Muscle layer of colon (tissue), 2 donors: ENCODE measurements around the gene TSEN54.

Experiments
- H3K27ac ChIP-seq: one replicate; pipeline ENCODE4 v1.7.0; 2013; ENCODE audit warnings: low read depth, mild to moderate bottlenecking, low read length, moderate library complexity
- H3K27me3 ChIP-seq, 2 donors: one replicate each; pipeline ENCODE4 v1.7.0; 2013; ENCODE audit warnings: low read length in 2 of 2, mild to moderate bottlenecking in 2 of 2; ENCODE audit not compliant: insufficient read depth in 2 of 2, control insufficient read depth in 1 of 2
- H3K36me3 ChIP-seq: one replicate; pipeline ENCODE4 v1.7.0; 2013; ENCODE audit warnings: mild to moderate bottlenecking, low read length; ENCODE audit not compliant: insufficient read depth
- H3K4me1 ChIP-seq: one replicate; pipeline ENCODE4 v1.7.0; 2013; ENCODE audit warnings: mild to moderate bottlenecking, low read length; ENCODE audit not compliant: insufficient read depth
- H3K4me3 ChIP-seq, 2 donors: one replicate each; pipeline ENCODE4 v1.7.0; 2013; ENCODE audit warnings: low read length in 2 of 2, low read depth in 1 of 2, mild to moderate bottlenecking in 1 of 2, moderate library complexity in 1 of 2
- H3K9ac ChIP-seq: one replicate; pipeline ENCODE4 v1.7.0; 2013; ENCODE audit warnings: low read length
- H3K9me3 ChIP-seq: one replicate; pipeline ENCODE4 v1.7.0; 2013; ENCODE audit warnings: mild to moderate bottlenecking, low read length
- donor health status: abdominal sarcoma.
- donor health status: Adenocarcinoma of cecum.

TSEN54 gene

DNA sequence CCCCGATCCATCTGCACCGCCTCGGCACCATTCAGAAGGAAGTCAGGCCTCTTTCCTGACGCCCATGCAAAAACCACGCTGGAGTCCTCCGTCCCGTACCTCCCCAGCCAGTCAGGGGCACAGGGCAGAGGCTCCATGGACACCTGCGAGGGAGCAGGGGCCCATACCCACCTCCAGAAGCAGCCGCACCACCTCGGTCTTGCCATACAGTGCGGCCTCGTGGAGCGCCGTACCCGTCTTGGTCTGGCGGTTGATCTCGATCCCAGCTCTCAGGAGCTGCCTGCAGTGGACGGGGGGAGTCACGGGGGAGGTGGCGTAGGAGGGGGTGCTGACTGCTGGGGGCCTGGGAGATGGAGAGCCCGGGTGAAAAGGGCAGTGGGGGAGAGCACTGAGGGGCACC lies 10.2 kb upstream of the TSEN54 start:
- no peaks in the 10 kb centered on the region for H3K27me3 ChIP-seq
- H3K9me3 ChIP-seq = no peaks in the 10 kb centered on the region
- H3K9ac ChIP-seq = no peak overlapping the region
- no peak overlapping the region for H3K4me3 ChIP-seq
- no peak overlapping the region for H3K27ac ChIP-seq
- H3K4me1 ChIP-seq = peaks cover 30% of the 10 kb centered on the region
- peaks cover 35% of the 10 kb centered on the region for H3K36me3 ChIP-seq

DNA sequence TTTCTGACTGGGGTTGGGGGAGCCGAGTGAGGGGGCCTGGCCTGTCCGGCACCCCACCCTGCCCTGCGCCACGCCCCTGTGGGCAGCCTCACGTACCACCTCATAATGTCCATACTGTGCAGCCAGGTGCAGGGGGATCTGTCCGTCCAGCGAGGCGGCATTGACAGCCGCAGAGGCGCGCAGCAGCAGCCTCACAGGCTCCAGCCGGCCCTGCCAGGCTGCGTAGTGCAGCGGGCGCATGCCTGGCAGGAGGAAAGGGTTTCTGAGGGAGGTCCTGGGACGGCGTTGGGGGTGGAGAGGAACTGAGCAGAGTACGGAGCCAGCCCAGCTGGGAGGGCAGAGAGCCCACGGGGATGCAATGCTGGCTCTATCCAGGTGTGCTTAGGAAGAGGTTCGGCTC lies 9.4 kb upstream of the TSEN54 start:
- Histone ChIP-seq H3K4me1 (peaks cover 30% of the 10 kb centered on the region), H3K27ac (no peak overlapping the region), H3K36me3 (peaks cover 42% of the 10 kb centered on the region), H3K4me3 (no peak overlapping the region), H3K9me3 (no peaks in the 10 kb centered on the region), H3K9ac (no peak overlapping the region), H3K27me3 (no peaks in the 10 kb centered on the region)

DNA sequence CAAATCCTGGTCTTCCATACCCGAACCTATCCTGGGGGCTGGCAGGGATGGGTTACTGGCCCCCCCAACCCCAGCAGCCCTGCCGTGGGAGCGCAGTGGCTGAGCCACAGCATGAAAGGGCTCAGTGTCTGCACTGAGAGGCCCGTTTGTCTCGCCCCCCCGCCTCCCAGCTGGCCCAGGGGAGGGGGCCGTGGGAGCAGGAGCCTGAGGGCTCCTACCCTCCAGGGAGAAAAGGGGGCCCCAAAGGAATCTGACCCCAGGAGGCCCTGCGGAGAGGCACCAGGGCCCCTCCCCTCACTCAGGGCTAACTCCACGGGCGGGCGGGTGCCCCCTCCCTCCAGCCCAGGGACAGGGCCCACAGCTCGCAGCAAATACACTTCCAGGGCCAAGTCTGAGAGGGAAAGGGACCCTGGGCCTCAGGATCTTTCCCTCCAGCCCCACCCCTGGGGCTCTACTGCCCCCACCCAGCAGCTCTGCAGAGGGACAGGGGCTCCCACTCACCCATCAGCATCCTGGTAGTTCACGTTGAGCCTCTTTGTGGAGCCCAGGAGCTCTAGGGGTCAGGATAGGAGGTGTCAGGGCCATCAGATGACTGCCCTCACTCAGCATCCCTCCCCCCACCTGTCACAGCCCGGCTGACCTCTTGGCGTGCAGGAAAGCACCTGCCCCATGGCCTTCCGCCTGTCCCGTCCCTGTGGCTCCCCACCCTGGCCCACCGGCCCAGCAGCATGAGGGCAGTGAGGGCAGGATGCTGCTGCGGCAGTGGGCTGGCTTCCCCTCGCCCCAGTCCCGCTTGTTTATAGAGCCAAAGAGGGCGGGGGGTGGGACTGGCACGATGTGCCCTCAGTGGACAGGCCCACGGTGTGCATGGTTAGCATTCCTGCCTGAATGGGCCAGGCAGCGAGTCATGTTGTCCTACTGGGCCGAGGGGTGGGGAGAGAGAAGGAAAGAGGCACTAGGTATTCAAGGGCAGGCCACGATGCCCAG lies 8.3 kb upstream of the TSEN54 start:
- Histone ChIP-seq H3K9ac (no peak overlapping the region), H3K27me3 (no peaks in the 10 kb centered on the region), H3K36me3 (peaks cover 42% of the 10 kb centered on the region), H3K9me3 (no peaks in the 10 kb centered on the region), H3K4me1 (peaks cover 37% of the 10 kb centered on the region), H3K27ac (peak overlapping the region; percentile 49), H3K4me3 (no peak overlapping the region)

DNA sequence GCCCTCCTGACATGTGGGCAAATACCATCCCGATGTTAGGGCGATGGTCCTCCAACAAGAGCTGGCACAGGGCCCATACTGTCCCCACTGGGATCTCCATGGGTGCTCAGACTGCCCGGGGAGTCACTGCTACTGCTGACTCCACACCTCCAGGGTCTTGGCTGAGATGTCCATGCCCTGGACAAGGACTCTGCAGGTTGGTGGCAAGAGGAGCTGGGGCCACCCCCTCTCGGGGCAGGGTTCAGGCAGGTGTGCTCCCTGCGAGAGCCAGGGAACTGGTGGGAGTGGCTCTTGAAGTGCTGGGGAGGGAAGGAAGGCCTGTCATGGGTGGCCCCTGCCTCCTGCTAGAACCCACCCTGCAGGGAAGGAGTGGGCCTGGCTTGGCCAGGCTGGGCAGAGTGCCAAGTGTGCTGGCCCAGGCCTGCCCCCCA lies 7.4 kb upstream of the TSEN54 start:
- H3K9ac ChIP-seq = no peak overlapping the region
- peak overlapping the region; percentile 49 for H3K27ac ChIP-seq
- peaks cover 46% of the 10 kb centered on the region for H3K4me1 ChIP-seq
- H3K4me3 ChIP-seq = no peak overlapping the region
- H3K27me3 ChIP-seq = no peaks in the 10 kb centered on the region
- no peaks in the 10 kb centered on the region for H3K9me3 ChIP-seq
- peaks cover 48% of the 10 kb centered on the region for H3K36me3 ChIP-seq

DNA sequence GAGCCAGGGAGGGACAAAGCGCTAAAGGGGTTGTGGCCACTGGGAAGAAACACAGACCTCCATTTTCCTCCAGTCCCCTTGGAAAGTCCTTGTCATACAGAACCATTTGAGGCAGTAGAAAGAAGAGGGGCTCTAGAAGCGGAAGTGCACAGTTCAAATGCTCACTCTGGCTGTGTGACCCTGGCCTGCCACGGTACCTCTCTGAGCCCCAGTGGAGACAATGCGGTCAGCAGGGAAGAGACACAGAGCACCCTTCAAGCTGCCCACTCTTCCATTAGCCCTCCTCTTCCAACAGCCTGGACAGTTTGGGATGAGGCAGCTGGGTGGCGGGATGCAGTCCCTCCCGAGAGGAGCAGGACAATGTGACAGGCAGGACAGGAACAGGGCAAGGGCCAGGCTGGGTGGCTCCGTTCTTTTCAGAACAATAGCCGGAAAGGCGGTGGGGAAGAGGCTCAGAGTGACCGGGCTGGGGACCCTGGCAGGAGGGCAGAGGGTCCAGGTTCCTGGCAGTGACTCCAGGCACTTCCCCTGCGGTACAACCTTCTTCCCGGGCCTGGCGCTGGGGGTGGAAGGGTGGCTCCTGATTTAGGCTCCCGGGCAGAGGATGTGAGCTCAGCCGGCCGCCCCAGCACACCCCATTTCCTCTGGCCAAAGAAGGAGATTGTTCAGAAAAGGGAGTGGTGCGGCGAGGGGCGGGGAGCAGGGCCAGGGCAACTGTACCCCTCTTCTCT lies 6.6 kb upstream of the TSEN54 start:
- H3K27me3 ChIP-seq = no peaks in the 10 kb centered on the region
- H3K4me3 ChIP-seq = no peak overlapping the region
- H3K36me3 ChIP-seq = peaks cover 42% of the 10 kb centered on the region
- peaks cover 52% of the 10 kb centered on the region for H3K4me1 ChIP-seq
- no peaks in the 10 kb centered on the region for H3K9me3 ChIP-seq
- no peak overlapping the region for H3K9ac ChIP-seq
- peak overlapping the region; percentile 35 for H3K27ac ChIP-seq

DNA sequence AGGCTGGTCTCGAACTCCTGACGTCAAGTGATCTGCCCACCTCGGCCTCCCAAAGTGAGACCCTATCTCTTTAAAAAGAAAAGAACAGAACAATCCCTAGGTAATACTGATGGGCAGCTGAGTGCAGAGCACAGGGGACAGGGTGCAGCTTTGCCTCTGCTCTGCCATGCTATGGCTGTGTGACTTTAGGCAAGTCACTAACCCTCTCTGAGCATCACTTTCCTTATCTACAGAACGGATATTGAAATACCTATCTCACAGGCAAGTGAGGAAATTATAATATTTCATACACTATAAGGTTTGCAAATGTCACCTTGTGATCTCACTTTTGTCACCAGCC lies 5.1 kb upstream of the TSEN54 start:
- peaks cover 52% of the 10 kb centered on the region for H3K4me1 ChIP-seq
- H3K36me3 ChIP-seq = peaks cover 29% of the 10 kb centered on the region
- no peaks in the 10 kb centered on the region for H3K27me3 ChIP-seq
- H3K9me3 ChIP-seq = no peaks in the 10 kb centered on the region
- no peak overlapping the region for H3K9ac ChIP-seq
- H3K27ac ChIP-seq = no peak overlapping the region
- H3K4me3 ChIP-seq = peak overlapping the region in 1 of 2 donors; percentile 13

DNA sequence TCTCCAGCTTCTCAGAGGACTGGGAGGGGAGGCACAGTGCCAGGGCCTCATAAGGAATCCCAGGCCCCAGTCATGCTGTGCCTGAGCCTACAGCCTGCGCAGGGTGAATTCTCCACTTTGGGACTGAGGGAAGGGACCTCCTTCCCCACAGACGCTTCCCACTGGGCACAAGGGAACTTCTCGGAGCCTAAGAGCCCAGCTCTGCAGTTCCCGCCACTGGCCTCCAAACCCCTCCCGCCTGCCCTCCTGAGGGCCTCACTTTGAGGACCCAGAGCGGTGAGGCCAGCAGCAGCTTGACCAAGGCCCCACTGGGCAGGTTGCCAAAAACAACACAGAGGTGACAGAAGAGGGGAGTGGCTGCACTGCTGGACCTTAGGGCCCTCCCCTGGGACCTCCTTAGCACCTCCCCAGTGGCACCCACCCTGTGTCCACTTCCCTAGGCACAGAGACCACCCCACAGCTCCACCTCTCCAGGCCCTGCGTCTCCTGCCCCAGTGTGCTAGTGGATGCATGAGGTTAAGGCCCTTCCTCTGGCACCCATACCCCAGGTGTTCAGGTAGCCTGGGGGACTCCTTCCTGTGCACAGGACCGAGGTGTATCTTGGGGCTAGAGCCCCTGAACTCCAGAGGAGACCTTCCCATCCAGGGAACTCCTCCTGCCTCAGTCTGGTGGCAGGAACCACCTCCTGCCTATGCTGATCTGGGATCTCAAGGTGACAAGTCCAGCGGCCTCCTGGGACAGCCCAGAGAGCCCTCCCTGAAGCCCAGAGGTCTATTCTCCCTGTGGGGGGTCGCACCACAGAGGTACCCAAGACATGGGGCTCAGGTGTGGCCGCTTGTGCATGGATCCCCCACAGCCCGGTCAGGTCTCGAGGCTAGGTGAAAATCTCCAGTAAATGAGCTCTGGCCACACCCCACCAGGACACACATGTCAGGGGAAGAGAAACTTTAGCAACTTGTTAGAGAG lies 4.4 kb upstream of the TSEN54 start:
- H3K4me3 ChIP-seq = peak overlapping the region in 1 of 2 donors; percentile 13
- H3K9me3 ChIP-seq = no peaks in the 10 kb centered on the region
- peaks cover 52% of the 10 kb centered on the region for H3K4me1 ChIP-seq
- H3K36me3 ChIP-seq = peaks cover 23% of the 10 kb centered on the region
- no peaks in the 10 kb centered on the region for H3K27me3 ChIP-seq
- H3K27ac ChIP-seq = peak overlapping the region; percentile 12
- H3K9ac ChIP-seq = no peak overlapping the region

DNA sequence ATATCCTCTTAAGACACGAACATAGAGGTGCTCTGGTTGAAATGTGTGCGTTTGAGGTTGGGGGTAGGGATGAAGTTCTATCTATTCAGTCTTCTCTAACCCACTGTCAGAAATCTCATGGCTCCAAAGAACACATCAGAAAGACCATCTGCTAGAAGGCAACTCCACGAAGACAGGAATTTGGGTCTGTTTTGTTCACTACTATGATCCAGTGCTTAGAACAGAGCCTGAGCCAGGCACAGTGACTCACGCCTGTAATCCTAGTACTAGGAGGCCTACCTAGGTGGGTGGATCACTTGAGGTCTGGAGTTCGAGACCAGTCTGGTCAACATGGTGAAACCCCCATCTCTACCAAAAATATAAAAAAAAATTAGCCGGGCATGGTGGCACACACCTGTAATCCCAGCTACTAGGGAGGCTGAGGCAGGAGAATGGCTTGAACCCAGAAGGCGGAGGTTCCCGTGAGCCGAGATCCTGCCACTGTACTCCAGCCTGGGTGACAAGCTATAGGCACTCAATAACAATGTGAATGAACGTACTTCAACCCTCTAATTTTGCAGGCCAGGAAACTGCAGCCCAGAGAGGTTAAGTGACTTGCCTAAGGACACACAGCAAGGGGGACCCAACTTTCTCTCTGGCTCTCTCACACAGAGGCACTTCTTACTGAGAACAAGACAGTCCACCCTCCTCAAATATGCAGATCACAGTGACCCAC lies 3.2 kb upstream of the TSEN54 start:
- Histone ChIP-seq H3K4me3 (peak overlapping the region in 1 of 2 donors; percentile 95), H3K4me1 (peaks cover 57% of the 10 kb centered on the region), H3K9ac (no peak overlapping the region), H3K36me3 (peaks cover 18% of the 10 kb centered on the region), H3K27ac (peak overlapping the region; percentile 86), H3K27me3 (no peaks in the 10 kb centered on the region), H3K9me3 (no peaks in the 10 kb centered on the region)

DNA sequence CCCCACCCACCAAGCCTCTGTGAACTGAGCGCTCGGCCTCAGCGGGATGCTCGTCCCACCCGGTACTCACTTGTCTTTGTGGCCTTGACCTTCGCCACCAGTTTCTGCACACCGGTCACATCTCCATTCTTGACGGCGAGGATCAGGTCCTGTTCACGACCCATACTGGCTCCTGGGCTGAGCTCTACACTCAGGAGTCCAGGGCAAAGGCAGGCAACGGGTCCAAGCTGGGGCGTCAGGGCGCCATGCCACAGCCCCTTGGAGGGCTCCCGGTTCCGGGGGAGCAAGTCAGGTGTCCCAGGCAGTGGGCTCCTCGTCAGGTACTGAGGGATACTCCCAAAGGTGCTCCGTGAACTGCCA lies 2.7 kb upstream of the TSEN54 start:
- Histone ChIP-seq H3K36me3 (peaks cover 18% of the 10 kb centered on the region), H3K4me3 (peak overlapping the region; percentile 95), H3K4me1 (peaks cover 51% of the 10 kb centered on the region), H3K9ac (peak overlapping the region; percentile 46), H3K27me3 (no peaks in the 10 kb centered on the region), H3K9me3 (no peaks in the 10 kb centered on the region), H3K27ac (peak overlapping the region; percentile 86)

DNA sequence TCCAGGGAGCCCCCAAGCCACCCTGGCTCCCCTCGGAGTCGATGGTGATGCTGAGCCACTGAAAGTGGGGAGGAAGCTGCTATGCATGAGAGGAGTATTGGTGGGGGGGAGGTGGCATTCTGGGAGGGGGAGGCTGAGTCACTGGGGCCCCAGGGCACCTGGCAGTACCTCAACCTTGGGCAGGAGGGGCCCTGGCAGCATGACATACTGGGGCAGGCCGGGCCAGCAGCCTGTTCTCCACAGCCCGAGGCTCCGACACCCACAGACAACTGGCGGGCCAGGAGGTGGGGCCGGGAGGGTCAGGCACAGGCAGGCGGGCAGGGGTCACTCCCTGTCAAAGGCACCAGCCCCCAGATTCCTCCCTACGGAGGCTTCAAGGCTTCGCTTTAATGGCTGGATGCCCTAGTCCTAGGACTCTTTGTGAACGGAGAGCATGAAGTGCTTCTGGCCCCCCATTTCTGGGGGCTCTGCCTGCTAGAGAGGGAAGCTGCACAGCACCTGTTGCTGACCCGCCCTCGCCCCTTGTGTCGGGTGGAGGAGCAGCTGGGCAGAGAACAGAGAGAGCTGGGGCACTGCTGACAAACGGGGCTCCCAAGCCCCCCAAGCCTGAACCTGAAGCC lies 1.9 kb upstream of the TSEN54 start:
- Histone ChIP-seq H3K4me1 (peaks cover 44% of the 10 kb centered on the region), H3K9me3 (no peaks in the 10 kb centered on the region)

More for the DNA sequence above, 1.9 kb upstream of the TSEN54 start:
- peaks cover 17% of the 10 kb centered on the region for H3K36me3 ChIP-seq
- no peaks in the 10 kb centered on the region for H3K27me3 ChIP-seq
- peak overlapping the region; percentile 95 for H3K4me3 ChIP-seq
- peak overlapping the region; percentile 46 for H3K9ac ChIP-seq
- peak overlapping the region; percentile 86 for H3K27ac ChIP-seq
